ENCODE measurements around the gene SLC6A3. TPM values are rescaled to one million over a fixed set of nuclear protein-coding genes. Genes with fewer than 3 reads are reported as not detected.
"Not testable (repeated sequence)": the region's sequence is repeated elsewhere in the genome, so short reads cannot be mapped to it uniquely, and the experiment has no call there.

SLC6A3 gene
- total RNA-seq, 1 experiment from 2014 or later, result not detected

GRCh38 chr5:1364211-1364610 is 81.0 kb downstream of the SLC6A3 start:
- no peak for DNase-seq (ENCODE audit: low spot score)
- in situ Hi-C loops (cut with HindIII; ENCODE audit: low sequenced_read_pairs), result no loop called here

GRCh38 chr5:1363581-1363980 is 81.7 kb downstream of the SLC6A3 start:
- in situ Hi-C loops (cut with HindIII; ENCODE audit: low sequenced_read_pairs), result no loop called here
- DNase-seq (ENCODE audit: low spot score), result no peak

GRCh38 chr5:1363160-1363559 is 82.1 kb downstream of the SLC6A3 start:
- no peak for DNase-seq (ENCODE audit: low spot score)
- in situ Hi-C loops (cut with HindIII; ENCODE audit: low sequenced_read_pairs), result no loop called here

- in situ Hi-C loops (cut with HindIII; ENCODE audit: low sequenced_read_pairs), result no loop called here
- no peak for DNase-seq (ENCODE audit: low spot score)
Observed at GRCh38 chr5:1362242-1363015, 82.8 kb downstream of the SLC6A3 start.

- no peak for DNase-seq (ENCODE audit: low spot score)
- in situ Hi-C loops (cut with HindIII; ENCODE audit: low sequenced_read_pairs), result no loop called here
Observed at GRCh38 chr5:1360861-1361260, 84.4 kb downstream of the SLC6A3 start.

GRCh38 chr5:1360367-1360766 is 84.9 kb downstream of the SLC6A3 start:
- DNase-seq (ENCODE audit: low spot score); in situ Hi-C loops (cut with HindIII; ENCODE audit: low sequenced_read_pairs): not testable (repeated sequence)

- in situ Hi-C loops (cut with HindIII; ENCODE audit: low sequenced_read_pairs), result no loop called here
- DNase-seq (ENCODE audit: low spot score), result no peak
Observed at GRCh38 chr5:1359713-1360112, 85.5 kb downstream of the SLC6A3 start.

- in situ Hi-C loops (cut with HindIII; ENCODE audit: low sequenced_read_pairs), result no loop called here
Observed at GRCh38 chr5:1359031-1359645, 86.1 kb downstream of the SLC6A3 start.

GRCh38 chr5:1358726-1359025 is 86.6 kb downstream of the SLC6A3 start:
- no peak for DNase-seq (ENCODE audit: low spot score)
- in situ Hi-C loops (cut with HindIII; ENCODE audit: low sequenced_read_pairs), result no loop called here

More at GRCh38 chr5:1359031-1359645, 86.1 kb downstream of the SLC6A3 start:
- DNase-seq (ENCODE audit: low spot score), result no peak

GRCh38 chr5:1357946-1358725 is 87.1 kb downstream of the SLC6A3 start:
- in situ Hi-C loops (cut with HindIII; ENCODE audit: low sequenced_read_pairs), result no loop called here
- DNase-seq (ENCODE audit: low spot score), result no peak

GRCh38 chr5:1356873-1357787 is 88.1 kb downstream of the SLC6A3 start:
- in situ Hi-C loops (cut with HindIII; ENCODE audit: low sequenced_read_pairs), result no loop called here
- DNase-seq (ENCODE audit: low spot score), result no peak

GRCh38 chr5:1354576-1354975 is 90.7 kb downstream of the SLC6A3 start:
- no peak for DNase-seq (ENCODE audit: low spot score)
- in situ Hi-C loops (cut with HindIII; ENCODE audit: low sequenced_read_pairs), result no loop called here

GRCh38 chr5:1352231-1353219 is 92.7 kb downstream of the SLC6A3 start:
- no peak for DNase-seq (ENCODE audit: low spot score)
- in situ Hi-C loops (cut with HindIII; ENCODE audit: low sequenced_read_pairs), result no loop called here

GRCh38 chr5:1351156-1351555 is 94.1 kb downstream of the SLC6A3 start:
- no peak for DNase-seq (ENCODE audit: low spot score)
- in situ Hi-C loops (cut with HindIII; ENCODE audit: low sequenced_read_pairs), result no loop called here

GRCh38 chr5:1349246-1349645 is 96.0 kb downstream of the SLC6A3 start:
- DNase-seq (ENCODE audit: low spot score), result no peak
- in situ Hi-C loops (cut with HindIII; ENCODE audit: low sequenced_read_pairs), result no loop called here

GRCh38 chr5:1348986-1349245 is 96.3 kb downstream of the SLC6A3 start:
- no peak for DNase-seq (ENCODE audit: low spot score)
- in situ Hi-C loops (cut with HindIII; ENCODE audit: low sequenced_read_pairs), result no loop called here

- no peak for DNase-seq (ENCODE audit: low spot score)
- in situ Hi-C loops (cut with HindIII; ENCODE audit: low sequenced_read_pairs), result no loop called here
Observed at GRCh38 chr5:1347571-1347970, 97.7 kb downstream of the SLC6A3 start.

GRCh38 chr5:1346627-1347440 is 98.4 kb downstream of the SLC6A3 start:
- in situ Hi-C loops (cut with HindIII; ENCODE audit: low sequenced_read_pairs), result no loop called here
- DNase-seq (ENCODE audit: low spot score), result no peak
